IPS DF 4.7 (cell line): ENCODE results near the gene RBM19.

Experiments
- DNase-seq: peaks from one replicate; pipeline ENCODE4 v3.0.0-alpha.2; 2013; ENCODE audit warnings: low spot score; ENCODE audit errors: extremely low read depth

Gene RBM19

GRCh38 chr12:113860059-113860820, 105.9 kb downstream of the RBM19 start:
- DNase-seq, result no peak

DNA sequence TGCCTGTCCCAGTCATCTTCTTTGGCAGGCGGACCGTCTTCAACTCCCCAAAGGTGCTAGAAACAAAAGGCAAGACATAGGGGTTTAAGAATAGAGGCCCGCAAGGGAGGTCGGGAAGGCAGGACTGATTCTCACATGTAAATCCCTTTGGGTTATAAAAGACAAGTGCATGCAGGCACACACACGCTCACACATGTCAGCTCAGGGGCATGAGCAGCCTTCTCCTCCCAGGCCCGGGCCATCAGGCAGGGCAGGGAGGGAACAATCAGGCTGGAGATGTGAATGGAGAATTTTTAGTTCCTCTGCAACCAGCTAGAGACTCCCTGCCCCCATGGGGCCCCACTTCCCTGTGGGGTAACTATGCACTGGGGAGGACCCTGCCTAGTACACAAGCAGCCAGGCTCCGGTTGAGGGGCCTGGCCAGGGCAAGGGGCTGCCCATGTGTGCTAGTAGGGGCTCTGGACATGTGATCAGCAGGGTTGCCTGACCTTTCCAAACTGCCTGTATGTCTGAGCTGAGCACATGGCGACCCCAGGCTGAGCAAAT, 107.2 kb downstream of the RBM19 start:
- no peak for DNase-seq

DNA sequence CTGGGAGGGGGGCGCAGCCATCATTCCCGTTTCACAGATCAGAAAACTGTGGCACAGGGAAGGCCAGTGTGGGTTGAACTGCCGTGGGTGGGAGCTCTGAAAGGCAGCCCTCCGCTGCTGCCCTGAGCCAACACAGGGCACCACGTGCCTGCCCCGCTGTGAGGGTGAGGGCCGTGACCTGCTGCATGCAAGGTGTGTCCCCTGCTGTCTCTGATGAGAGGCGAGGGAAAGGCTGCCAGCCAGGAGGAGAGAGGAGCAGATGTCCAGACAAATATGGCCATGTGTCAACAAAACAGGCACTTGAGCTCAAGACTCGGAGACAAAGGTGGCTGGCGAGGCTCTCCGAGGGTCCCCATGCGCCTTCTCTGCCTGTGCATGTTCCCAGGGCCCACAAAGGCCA, 108.8 kb downstream of the RBM19 start:
- no peak for DNase-seq

GRCh38 chr12:113855998-113856397, 110.1 kb downstream of the RBM19 start:
- DNase-seq, result no peak

- DNase-seq, result no peak
These were observed 111.6 kb downstream of the RBM19 start for GRCh38 chr12:113854385-113855142.

DNA sequence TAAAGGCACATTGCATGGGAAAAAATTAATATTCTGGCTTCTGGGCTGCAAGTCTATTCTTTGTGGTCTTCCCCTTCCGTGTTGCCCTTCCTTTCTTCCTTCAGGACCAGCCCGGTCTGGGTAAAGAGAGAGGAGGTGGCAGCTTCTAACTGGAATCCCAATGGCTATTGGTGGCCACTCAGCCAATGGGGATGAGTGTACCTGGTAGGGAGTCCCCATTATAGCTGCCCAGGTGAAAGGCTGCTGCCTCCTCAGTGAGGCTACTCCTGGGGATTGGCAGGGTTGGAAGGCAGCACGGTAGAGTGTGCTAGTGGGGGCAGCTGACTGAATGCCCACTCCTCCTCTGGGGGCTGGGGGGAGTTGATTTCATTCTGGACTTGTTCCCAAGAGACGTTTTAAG, 112.6 kb downstream of the RBM19 start:
- no peak for DNase-seq

GRCh38 chr12:113852695-113853490, 113.2 kb downstream of the RBM19 start:
- DNase-seq, result no peak

DNA sequence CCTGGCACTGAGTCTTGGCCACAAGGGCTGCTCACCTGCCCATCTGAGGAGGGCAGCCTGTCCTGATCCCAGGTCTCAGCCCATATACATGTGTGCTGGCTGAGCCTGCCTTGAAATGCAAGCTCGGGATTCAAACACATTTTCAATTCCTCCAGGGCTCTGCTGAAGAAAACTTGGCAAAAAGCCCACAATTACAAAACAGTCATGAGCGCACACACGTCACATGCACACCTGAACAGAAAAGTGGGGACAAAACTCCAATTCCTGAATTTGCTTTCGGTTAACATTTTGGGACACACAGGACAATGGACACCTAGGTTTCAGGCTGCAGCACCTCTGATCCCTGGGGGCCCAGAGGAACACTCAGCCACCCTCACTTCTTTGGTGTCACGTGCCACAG, 113.9 kb downstream of the RBM19 start:
- DNase-seq, result no peak

DNA sequence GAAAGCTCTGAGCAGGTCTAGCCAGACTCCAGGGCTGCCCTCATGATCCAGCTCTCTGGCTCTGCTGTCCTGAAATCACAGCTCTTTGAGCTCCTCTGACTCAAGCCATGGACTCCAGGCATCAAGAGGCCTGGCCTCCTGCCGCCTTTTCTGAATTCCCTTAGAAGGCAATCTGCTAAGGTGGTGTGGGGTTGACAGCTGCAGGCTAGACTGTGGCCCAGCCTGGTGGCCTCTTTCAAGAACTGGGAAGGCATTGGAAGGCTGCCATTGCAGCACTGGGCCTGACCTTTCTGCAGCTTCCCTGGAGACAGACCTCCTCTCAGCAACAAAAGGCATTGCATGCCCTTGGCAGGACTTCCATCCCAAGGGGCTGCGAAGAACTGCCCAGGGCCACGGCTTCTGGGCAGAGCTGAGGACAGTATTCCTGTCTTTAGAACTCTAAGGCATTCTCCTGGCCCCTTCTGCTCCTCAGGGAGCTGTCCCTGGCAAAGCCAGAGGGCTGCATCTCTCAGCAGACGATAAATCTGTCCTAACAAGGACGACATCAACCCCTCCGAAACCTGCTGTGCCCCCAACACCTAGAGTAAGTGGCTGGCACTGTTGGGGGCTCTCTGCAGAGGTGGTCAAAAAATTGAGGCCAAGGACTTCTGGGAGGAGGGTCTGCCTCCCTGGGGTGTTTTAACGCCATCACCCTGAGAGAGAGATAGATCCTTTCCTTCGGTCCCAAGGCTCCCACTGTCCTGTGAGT, 115.6 kb downstream of the RBM19 start:
- no peak for DNase-seq

DNA sequence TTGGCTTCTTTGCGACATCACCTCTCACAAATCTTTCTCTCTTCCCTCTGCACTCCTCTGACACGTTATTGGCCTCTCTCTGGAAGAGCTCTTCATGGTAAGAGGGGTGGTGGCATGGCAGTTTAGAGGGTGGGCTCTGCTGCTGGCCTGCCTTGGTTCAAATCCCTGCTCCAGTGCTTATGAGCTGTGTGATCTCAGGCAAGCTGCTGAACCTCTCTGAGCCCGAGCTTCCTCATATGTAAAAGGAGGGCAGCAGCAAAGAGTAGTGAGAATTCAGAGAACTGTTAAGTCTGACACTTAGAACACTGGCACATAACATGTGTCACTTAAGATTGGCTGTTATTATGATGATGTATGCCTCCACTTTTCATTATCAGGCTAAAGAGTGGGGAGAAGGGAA, 118.3 kb downstream of the RBM19 start:
- no peak for DNase-seq

DNA sequence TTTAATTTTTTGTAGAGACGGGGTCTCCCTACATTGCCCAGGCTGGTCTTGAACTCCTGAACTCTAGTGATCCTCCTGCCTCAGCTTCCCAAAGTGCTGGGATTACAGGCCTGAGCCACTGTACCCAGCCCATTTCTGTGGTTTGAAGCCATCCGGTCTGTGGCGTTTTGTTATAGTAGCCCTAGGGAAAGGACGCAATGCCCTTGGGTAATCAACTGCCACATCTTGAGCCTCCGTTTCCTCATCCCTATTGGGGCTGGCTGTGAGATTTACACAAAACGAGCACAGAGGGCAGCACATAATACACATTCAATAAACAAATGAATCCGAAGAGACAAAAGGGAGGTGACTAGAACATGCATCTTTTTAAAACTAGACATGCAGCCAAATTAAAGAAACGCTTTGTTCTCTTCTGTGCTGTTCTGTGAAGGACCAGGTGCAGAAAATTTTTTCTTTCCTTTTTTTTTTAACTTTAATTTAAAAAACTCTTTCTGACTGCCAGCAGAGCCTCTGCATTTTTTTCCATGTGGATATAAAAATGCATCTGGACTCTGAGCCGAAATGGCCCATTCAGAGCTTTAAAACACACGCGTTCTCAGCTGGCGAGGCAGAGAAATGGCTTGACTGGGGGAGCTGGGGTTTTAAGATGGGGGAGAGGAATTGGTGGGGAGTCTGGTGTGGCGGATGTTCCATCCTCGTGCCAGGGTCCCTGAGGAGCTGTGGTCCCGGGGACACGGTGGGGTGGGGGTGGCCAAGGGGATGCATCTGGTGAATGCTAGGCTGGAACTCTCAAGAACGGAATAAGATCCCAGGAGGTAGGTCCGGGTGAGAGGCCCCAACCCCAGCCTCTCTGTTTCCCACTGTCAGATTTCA, 119.0 kb downstream of the RBM19 start:
- DNase-seq, result no peak

GRCh38 chr12:113845900-113846674, 120.0 kb downstream of the RBM19 start:
- DNase-seq, result no peak

DNA sequence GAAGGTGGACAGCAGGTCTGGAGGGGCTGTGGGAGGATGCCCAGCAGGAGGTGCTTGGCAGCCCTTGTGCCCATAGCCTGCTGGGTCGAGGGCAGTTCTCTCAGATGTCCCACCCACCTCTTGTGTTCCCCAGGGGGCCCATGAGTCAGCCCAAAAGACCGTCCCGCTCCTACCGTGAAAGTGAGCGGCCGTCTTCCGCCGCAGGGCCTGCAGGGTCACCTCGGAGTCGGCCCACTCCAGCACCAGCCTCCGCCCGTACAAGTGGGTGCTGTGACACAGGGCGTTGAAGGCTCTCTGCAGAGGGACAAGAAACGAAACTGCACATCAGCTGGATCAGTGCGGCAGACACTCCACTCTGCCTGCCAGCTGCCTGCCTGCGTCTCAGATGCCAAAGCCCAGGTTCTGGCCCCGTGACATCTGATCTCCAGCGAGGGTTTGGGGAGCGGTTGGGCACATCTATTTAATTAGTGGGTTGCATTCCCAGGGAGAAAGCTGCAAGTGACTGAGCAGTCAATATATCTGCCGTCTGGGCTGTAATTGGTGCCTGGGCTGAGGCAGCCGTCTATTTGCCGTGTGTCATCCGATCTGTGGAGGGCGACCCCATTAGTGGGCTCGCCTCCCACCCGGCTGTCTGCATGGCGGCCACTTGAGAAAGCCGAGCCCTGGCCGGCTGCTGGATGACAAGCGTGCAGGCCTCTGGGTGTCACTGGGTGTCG, 121.5 kb downstream of the RBM19 start:
- DNase-seq, result no peak

GRCh38 chr12:113842699-113843098, 123.4 kb downstream of the RBM19 start:
- DNase-seq, result no peak

DNA sequence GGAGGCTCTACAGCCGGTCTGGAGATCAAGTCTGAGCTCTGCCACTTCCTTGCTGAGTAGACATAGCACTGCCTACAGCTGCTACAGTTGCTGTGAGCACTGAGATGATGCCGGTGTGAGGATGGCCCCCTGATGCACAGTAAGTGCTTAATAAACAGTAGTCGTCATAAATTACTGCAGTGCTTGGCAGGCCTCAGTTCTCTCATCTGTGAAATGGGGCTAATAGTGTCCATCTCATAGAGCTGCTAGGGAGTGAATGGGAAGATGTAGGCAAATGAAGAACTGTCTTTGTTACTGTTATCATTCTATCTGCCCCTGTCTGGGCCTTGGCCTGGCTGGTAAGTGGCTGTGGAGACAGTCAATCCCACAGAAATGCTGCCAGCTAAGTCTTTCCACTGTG, 124.3 kb downstream of the RBM19 start:
- DNase-seq, result no peak

DNA sequence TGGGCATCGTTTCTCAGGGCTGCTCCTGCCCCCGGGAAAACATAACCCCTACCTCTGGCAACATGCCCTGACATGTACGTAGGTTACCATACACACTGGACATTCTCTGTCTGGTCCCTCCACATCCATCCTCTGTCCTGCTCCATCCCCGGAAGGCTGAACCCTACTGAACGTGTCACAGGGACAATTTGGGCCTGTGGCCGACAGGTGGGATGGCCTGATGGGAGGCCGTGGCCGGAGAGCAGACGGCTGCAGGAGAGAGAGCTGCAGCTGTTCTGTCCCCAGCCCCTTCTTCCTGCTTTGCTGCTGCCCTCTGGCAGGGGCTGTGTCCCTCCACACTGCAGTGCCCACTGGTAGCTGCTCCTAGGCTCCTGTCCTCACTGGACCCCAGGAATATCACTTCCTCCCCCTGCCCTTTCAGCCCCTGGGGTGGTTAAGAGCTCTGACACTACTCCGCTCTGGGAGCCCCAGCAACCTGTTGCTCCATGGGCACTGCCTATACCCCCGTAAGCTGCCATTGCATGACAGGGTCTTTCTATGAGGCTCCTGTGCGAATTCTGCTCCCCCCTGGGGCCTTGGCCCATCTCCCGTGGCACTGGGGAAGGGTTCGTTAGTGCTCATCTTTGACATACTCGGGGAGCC, 125.6 kb downstream of the RBM19 start:
- DNase-seq, result no peak

DNA sequence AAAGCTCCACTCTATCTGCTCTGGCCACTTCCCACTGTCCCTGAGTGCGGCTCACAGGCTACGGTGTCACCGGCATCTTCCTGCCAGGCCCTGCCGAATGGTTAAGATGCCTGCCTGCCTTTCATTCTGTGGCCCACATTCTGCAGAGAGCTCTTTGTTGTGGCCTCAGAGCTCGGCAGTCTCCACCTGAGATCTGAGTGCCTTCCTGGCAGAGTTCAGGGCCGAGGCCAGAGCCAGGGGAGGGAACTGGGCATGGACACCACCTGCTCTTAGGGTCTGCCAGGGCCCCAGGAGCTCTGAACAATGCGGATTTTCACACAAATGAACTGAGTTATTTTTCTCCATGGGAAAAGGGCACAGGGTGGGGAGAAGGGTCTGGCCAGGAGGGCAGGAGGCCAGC, 127.2 kb downstream of the RBM19 start:
- no peak for DNase-seq
